22Rv1 (cell line): ENCODE data around the gene PKD2L1.

Experiments used
- ZFX ChIP-seq: fragments of 450-650 bp; IDR thresholded peaks from 2 replicates; pipeline ENCODE4 v1.6.1; 2017; ENCODE audit warnings: antibody characterized with exemption, borderline replicate concordance
- TF ChIP-seq, protein P1 (sequence below): fragments of 450-650 bp; IDR thresholded peaks from 2 replicates; pipeline ENCODE4 v1.5.1; 2017; ENCODE audit warnings: mild to moderate bottlenecking

DNA sequence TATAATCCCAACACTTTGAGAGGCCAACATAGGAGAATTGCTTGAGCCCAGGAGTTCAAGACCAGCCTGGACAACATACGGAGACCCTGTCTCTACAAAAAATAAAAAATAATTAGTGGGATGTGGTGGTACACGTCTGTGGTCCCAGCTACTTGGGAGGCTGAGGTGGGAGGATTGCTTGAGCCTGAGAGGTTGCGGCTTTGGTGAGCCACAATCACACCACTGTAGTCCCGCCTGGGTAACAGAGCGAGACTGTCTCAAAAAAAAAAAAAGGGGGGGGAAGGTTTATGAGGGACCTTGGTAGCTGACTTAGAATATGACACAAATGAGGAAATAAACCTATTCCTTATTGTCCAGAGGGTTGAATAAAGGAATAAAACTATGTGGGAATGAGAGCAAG, 47.8 kb upstream of the PKD2L1 start:
- TF ChIP-seq, protein P1, sequence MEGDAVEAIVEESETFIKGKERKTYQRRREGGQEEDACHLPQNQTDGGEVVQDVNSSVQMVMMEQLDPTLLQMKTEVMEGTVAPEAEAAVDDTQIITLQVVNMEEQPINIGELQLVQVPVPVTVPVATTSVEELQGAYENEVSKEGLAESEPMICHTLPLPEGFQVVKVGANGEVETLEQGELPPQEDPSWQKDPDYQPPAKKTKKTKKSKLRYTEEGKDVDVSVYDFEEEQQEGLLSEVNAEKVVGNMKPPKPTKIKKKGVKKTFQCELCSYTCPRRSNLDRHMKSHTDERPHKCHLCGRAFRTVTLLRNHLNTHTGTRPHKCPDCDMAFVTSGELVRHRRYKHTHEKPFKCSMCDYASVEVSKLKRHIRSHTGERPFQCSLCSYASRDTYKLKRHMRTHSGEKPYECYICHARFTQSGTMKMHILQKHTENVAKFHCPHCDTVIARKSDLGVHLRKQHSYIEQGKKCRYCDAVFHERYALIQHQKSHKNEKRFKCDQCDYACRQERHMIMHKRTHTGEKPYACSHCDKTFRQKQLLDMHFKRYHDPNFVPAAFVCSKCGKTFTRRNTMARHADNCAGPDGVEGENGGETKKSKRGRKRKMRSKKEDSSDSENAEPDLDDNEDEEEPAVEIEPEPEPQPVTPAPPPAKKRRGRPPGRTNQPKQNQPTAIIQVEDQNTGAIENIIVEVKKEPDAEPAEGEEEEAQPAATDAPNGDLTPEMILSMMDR = no peak
- TF ChIP-seq ZFX = no peak
